ENCODE data around the gene MESP2. TPM values are rescaled to one million over a fixed set of nuclear protein-coding genes. Genes with fewer than 3 reads are reported as not detected.
A peak's percentile ranks its signal among the peaks of the same experiment; 100 is the strongest.

Gene MESP2, protein sequence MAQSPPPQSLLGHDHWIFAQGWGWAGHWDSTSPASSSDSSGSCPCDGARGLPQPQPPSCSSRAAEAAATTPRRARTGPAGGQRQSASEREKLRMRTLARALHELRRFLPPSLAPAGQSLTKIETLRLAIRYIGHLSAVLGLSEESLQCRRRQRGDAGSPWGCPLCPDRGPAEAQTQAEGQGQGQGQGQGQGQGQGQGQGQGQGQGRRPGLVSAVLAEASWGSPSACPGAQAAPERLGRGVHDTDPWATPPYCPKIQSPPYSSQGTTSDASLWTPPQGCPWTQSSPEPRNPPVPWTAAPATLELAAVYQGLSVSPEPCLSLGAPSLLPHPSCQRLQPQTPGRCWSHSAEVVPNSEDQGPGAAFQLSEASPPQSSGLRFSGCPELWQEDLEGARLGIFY
- total RNA-seq (1 to 10 TPM; 2.2 to 2.9 TPM), polyA plus RNA-seq (ENCODE audit: insufficient read depth, low read depth, low replicate concordance) (1.3 TPM)
- long read RNA-seq, donor 1, partial matches to known transcripts = 0 of 1 reads
- long read RNA-seq, donor 1, other reads (novel, unspliced or antisense) = 0 of 1 reads
- long read RNA-seq, donor 2, partial matches to known transcripts = 0 of 2 reads
- long read RNA-seq, donor 2, other reads (novel, unspliced or antisense) = 0 of 2 reads

GRCh38 chr15:89776274-89777072 lies at the start of gene MESP2:
Gene MESP2, plus strand, starts transcription at chr15:89776332. Its CDS starts 26 bp downstream, at chr15:89776358.
- peak within 1 kb of the TSS; percentile 55 to 64 for H3K27ac ChIP-seq
- 0 to 2% methylated on average over 11 to 81 of the region's 82 CpGs for WGBS, 2 donors
- peaks cover 7% of the 10 kb centered on the region for H3K4me1 ChIP-seq
- no peaks in the 10 kb centered on the region for H3K27me3 ChIP-seq
- intact Hi-C loops (cut with DNase I; ENCODE audit: low total_unique reads) = no loop called here
- H3K4me3 ChIP-seq = peak within 1 kb of the TSS; percentile 52
- TF ChIP-seq POLR2A (IDR thresholded peaks at IDR 0.05) = no peak
- TF ChIP-seq, protein P1, sequence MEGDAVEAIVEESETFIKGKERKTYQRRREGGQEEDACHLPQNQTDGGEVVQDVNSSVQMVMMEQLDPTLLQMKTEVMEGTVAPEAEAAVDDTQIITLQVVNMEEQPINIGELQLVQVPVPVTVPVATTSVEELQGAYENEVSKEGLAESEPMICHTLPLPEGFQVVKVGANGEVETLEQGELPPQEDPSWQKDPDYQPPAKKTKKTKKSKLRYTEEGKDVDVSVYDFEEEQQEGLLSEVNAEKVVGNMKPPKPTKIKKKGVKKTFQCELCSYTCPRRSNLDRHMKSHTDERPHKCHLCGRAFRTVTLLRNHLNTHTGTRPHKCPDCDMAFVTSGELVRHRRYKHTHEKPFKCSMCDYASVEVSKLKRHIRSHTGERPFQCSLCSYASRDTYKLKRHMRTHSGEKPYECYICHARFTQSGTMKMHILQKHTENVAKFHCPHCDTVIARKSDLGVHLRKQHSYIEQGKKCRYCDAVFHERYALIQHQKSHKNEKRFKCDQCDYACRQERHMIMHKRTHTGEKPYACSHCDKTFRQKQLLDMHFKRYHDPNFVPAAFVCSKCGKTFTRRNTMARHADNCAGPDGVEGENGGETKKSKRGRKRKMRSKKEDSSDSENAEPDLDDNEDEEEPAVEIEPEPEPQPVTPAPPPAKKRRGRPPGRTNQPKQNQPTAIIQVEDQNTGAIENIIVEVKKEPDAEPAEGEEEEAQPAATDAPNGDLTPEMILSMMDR (IDR thresholded peaks at IDR 0.05) = peak in 2 of 3 experiments; percentile 62 to 72
- no peaks in the 10 kb centered on the region for H3K9me3 ChIP-seq
- no peaks in the 10 kb centered on the region for H3K36me3 ChIP-seq (ENCODE audit: low read depth, missing control alignments)
- DNase-seq = peak; percentile 89

DNA sequence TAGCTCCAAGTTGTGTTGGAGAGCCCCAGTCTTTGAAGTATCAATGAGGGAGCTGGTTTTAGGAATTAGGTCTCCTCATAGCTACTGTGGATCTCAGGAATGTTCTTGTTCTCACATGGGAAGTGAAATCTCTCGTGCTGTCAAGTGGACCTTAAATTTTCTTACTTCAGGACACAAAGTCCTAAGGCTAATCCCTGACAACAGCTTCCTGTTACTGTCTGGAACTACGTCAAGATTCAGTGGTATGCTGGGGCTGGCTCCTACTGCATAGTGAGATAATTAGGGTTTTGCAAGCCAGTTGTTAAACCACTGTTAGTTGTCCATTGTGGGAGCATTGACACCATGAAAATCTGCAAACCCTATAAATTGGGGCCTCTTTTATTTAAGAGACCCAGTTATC lies 47.9 kb upstream of the MESP2 start:
- H3K4me1 ChIP-seq = no peaks in the 10 kb centered on the region
- DNase-seq = no peak
- no peaks in the 10 kb centered on the region for H3K9me3 ChIP-seq
- H3K27ac ChIP-seq = no peak overlapping the region
- intact Hi-C loops (cut with DNase I; ENCODE audit: low total_unique reads) = no loop called here
- TF ChIP-seq, protein P1 (IDR thresholded peaks at IDR 0.05) = no peak
- H3K36me3 ChIP-seq (ENCODE audit: low read depth, missing control alignments) = no peaks in the 10 kb centered on the region
- H3K27me3 ChIP-seq = no peaks in the 10 kb centered on the region
- WGBS, 2 donors = 29 to 32% methylated on average over 2 of the region's 2 CpGs
- H3K4me3 ChIP-seq = no peak overlapping the region

DNA sequence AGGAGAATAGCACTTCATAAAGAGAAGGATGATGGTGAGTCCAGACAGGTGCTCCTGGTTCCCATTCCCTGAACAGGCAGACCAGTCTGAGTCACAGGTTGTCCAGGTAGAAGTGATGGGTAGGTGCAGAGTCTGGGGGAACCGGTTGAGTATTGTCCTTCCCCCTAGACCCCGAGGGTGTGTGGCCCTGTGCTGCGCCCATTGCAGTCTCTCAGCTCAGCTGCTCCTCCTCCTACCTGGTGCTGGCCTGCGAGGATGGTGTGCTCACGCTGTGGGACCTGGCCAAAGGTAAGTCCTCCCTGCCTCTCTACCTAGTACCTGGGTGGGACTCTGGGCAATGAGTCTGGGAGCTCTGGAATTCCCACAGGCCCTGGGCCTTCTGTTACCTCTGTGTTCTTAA lies 44.9 kb upstream of the MESP2 start:
- Histone ChIP-seq H3K27me3 (no peaks in the 10 kb centered on the region), H3K36me3 (ENCODE audit: low read depth, missing control alignments) (no peaks in the 10 kb centered on the region), H3K9me3 (no peaks in the 10 kb centered on the region), H3K27ac (no peak overlapping the region), H3K4me3 (no peak overlapping the region), H3K4me1 (no peaks in the 10 kb centered on the region)
- TF ChIP-seq, protein P1 (IDR thresholded peaks at IDR 0.05) = no peak
- TF ChIP-seq POLR2A (IDR thresholded peaks at IDR 0.05) = no peak
- 90 to 93% methylated on average over 5 of the region's 5 CpGs for WGBS, 2 donors
- intact Hi-C loops (cut with DNase I; ENCODE audit: low total_unique reads) = loop anchor here (10.0 kb wide), 2 partner anchors 86 to 344 kb away; no protein-coding TSS in a partner anchor
- DNase-seq = no peak

DNA sequence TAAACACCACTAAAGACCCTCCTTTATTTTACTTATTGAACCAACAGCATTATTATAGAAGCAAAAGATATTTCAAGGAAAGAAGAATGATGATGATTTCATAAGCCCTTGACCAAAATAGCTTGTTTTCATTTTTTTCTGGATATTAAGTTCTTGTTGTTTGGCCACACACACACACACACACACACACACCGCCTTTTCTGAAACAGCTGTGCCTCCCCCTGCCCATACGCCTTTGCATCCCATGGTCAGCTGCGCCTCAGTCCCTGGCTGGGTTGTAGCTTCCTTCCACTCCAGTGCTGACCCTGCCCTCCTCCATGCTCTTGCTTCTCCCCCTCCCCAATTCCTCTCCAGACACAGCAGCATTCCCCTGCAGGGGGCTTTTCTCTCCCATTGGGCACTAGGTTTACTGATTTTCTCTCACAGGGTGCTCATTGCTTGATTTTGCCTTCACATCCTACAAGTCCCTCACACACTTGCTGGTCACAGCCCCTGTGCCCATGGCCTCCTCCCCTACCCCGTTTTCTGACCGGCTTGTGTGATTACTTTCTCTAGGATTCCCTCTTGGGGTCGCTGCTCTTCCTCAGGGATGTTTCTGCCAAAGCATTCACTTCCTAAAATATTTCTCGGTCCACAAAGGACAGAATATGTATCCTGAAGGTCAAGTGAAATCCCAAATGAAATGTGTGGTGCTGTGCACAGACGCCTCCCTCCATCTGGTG lies 43.5 kb upstream of the MESP2 start:
- 55 to 62% methylated on average over 8 of the region's 8 CpGs for WGBS, 2 donors
- H3K27me3 ChIP-seq = no peaks in the 10 kb centered on the region
- no peak for DNase-seq
- H3K4me3 ChIP-seq = no peak overlapping the region
- H3K4me1 ChIP-seq = no peaks in the 10 kb centered on the region
- H3K27ac ChIP-seq = no peak overlapping the region
- no peaks in the 10 kb centered on the region for H3K36me3 ChIP-seq (ENCODE audit: low read depth, missing control alignments)
- no peaks in the 10 kb centered on the region for H3K9me3 ChIP-seq
- TF ChIP-seq, protein P1 (IDR thresholded peaks at IDR 0.05) = no peak
- no peak for TF ChIP-seq POLR2A (IDR thresholded peaks at IDR 0.05)
- intact Hi-C loops (cut with DNase I; ENCODE audit: low total_unique reads) = loop anchor here (10.0 kb wide), 2 partner anchors 88 to 342 kb away; no protein-coding TSS in a partner anchor
